Stimulated activated memory B cell treated with anti-CD40 and anti-IgM and Interleukin-4, amounts not matched to agents 10 μg/mL and 1 μg/mL and 100 μg/mL, for 72 hours (primary cell): ENCODE results near the gene STX1B.

Source experiments
- ATAC-seq: fragments of 150-1000 bp; cut with Tn5 transposase; 2 replicates; pipeline ENCODE4 v1.10.0; 2021
- H3K27ac Mint-ChIP-seq: one replicate; pipeline ENCODE4 v1.8.0; 2022; ENCODE audit warnings: mild to moderate bottlenecking, mixed read lengths
- H3K27me3 Mint-ChIP-seq: one replicate; pipeline ENCODE4 v1.8.0; 2022; ENCODE audit warnings: mixed read lengths
- H3K36me3 Mint-ChIP-seq: one replicate; pipeline ENCODE4 v1.8.0; 2022; ENCODE audit warnings: mixed read lengths
- H3K4me1 Mint-ChIP-seq: one replicate; pipeline ENCODE4 v1.8.0; 2022; ENCODE audit warnings: mixed read lengths
- H3K4me3 Mint-ChIP-seq: one replicate; pipeline ENCODE4 v1.8.0; 2022; ENCODE audit warnings: mild to moderate bottlenecking, moderate library complexity, mixed read lengths
- H3K9me3 Mint-ChIP-seq: one replicate; pipeline ENCODE4 v1.8.0; 2022; ENCODE audit warnings: mixed read lengths

The STX1B gene

DNA sequence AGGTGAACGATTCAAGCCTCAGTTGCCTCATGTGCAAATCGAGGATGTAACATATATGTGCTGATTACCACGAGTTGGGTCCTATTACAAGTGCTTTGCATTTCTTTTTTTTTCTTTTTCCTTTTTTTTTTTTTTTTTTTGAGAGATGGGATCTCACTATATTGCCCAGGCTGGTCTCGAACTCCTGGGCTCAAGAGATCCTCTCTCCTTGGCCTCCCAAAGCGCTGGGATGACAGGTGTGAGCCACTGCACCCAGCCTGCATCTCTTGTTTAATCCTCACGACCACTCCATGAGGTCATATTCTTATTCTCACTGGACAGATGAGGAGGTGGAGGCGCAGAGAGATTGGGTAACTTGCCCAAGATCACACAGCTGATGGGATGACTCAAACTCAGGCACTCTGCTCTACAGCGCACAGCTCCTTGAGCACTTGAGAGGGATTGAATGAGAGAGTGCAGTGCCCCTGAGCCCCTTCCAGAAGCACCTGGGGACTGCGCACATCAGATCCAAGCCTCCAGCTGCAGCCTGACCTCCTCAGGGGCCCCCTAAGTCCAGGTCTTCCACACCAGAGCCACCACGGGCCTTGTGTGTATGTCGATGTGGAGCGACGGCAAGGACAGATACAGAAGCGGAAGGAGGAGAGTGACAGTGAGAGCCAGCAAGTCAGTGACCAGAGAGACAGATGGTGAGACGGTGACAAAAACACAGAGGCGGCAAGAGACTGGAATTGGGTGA lies 4.9 kb downstream of the STX1B start:
- H3K4me1 Mint-ChIP-seq = no peaks in the 10 kb centered on the region
- H3K27me3 Mint-ChIP-seq = peaks cover 47% of the 10 kb centered on the region
- no peaks in the 10 kb centered on the region for H3K36me3 Mint-ChIP-seq
- no peak for ATAC-seq
- no peaks in the 10 kb centered on the region for H3K9me3 Mint-ChIP-seq
- H3K4me3 Mint-ChIP-seq = no peak overlapping the region
- H3K27ac Mint-ChIP-seq = peak overlapping the region; percentile 27

DNA sequence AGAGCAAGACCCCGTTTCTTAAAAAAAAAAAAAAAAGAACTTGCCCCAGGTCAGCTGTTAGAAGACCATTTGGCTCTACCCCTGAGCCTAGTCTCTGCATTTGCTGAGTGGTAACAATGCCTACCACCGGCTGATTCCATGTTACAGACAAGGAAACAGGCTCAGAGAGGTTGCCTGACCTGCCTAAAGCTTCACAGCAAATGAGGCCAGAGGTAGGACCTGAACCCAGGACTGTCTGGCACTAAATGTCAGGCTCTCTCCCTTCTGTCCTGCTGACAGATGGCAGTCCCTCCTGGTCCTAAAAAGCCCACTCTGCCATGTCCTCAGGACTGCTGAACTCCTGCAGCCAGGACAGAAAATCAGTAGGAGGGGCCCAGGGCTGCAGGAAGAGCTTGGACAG lies 5.8 kb downstream of the STX1B start:
- Mint-ChIP-seq H3K9me3 (no peaks in the 10 kb centered on the region), H3K4me1 (no peaks in the 10 kb centered on the region), H3K4me3 (no peak overlapping the region), H3K27me3 (peaks cover 40% of the 10 kb centered on the region), H3K27ac (no peak overlapping the region), H3K36me3 (no peaks in the 10 kb centered on the region)
- ATAC-seq = no peak

DNA sequence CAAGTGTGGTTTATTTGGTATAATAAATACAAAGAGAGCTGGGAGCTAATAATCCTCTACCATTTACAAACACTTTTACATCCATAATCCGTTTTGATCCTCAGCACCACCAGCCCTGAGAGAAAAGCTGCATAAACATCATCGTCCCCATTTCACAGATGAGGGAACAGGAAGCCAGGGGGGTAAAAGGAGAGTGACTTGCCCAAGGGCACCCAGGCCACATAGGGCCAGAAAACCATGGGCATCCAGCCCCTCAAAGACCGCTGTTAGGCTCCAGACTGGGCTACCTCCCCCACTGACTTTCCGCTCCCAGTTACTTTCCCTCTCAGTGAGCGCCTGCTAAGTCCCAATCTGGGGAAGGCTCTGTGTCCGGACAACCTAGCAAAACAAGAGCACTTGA lies 6.7 kb downstream of the STX1B start:
- peaks cover 31% of the 10 kb centered on the region for H3K27me3 Mint-ChIP-seq
- no peak overlapping the region for H3K4me3 Mint-ChIP-seq
- H3K36me3 Mint-ChIP-seq = no peaks in the 10 kb centered on the region
- ATAC-seq = no peak
- no peaks in the 10 kb centered on the region for H3K4me1 Mint-ChIP-seq
- no peaks in the 10 kb centered on the region for H3K9me3 Mint-ChIP-seq
- H3K27ac Mint-ChIP-seq = peak overlapping the region; percentile 7

DNA sequence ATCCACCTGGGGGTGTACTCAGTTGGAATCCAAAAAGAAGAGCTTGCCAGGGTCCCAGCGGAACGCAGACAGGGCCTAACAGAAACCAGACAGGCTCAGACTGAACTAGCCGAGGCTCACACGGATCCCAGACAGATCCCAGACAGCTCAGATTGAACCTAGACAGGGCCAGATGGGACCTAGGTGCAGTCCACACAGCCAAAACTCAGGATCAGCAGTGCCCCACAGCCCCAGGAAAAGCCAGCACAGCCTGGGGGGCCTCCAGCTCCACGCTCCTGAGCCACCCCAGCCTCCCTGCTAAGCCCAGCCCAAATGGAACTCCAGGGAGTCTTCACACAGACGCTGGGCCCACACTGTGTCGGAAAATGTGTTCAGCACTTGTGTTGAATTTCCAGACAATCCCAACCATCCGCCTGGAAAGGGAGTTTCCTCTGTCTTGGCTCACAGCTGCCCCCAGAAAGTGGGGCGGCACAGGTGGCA lies 7.5 kb downstream of the STX1B start:
- Mint-ChIP-seq H3K36me3 (no peaks in the 10 kb centered on the region), H3K4me3 (no peak overlapping the region), H3K9me3 (no peaks in the 10 kb centered on the region), H3K4me1 (no peaks in the 10 kb centered on the region), H3K27ac (peak overlapping the region; percentile 7), H3K27me3 (peaks cover 24% of the 10 kb centered on the region)
- no peak for ATAC-seq

DNA sequence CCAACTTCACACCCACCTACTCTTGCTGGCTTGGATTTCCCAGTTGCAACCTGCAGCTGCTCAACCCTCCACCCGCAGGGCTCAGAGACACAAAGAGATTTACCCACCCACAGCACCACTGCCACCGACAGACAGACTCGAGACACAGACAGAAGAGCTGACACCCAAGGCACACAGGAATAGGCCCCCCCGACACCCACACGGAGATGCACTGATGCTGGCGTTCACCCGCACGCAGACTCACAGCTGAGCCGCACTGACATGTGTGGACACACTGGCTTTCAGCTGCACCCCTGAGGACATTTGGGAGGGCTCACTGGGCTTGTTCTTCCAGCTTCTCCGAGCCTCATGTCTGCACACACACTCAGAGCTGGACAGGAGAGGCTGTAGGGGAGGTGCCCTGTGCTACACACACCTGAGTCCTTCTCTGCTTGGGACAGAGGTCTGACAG lies 8.2 kb downstream of the STX1B start:
- no peak overlapping the region for H3K27ac Mint-ChIP-seq
- ATAC-seq = no peak
- peaks cover 19% of the 10 kb centered on the region for H3K27me3 Mint-ChIP-seq
- H3K4me1 Mint-ChIP-seq = peaks cover 5% of the 10 kb centered on the region
- H3K4me3 Mint-ChIP-seq = no peak overlapping the region
- H3K36me3 Mint-ChIP-seq = no peaks in the 10 kb centered on the region
- no peaks in the 10 kb centered on the region for H3K9me3 Mint-ChIP-seq

DNA sequence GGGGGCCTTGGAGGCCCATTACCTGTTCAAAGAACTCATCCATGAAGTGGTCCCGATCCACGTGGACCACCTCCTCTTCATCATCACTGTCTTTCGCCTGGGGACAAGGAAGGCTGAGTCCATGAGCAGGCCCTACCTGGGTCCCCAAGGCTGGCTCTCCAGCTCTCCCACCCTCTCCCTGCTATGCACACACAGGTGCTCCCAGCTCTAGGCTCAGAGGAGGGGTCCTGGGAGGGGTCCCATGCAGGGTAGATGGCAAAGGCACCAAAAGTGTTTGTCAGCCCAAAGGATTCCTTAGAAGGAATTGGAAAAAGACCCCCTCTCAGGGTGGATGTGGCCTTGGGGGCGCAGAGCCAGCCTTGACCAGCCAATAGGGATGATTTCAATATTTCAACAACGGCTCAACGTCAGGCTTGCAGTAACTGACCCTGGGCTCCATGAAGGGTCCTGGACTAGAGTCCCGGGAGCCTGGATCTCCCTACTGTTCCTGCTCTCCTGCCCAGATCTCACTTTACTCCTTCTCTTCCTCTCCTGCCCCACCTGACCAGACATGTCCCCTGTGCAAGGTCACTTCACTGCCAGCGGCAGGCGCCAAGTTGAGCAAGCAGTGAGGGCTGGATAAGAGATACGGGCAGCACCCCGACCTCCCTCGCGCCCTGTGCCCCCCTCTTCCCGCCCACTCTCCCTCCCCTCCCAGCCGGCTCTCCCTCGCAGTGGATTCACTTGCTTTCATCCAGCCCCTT lies 8.8 kb downstream of the STX1B start:
- no peak overlapping the region for H3K27ac Mint-ChIP-seq
- no peaks in the 10 kb centered on the region for H3K9me3 Mint-ChIP-seq
- peaks cover 6% of the 10 kb centered on the region for H3K4me1 Mint-ChIP-seq
- no peak overlapping the region for H3K4me3 Mint-ChIP-seq
- H3K36me3 Mint-ChIP-seq = no peaks in the 10 kb centered on the region
- H3K27me3 Mint-ChIP-seq = peaks cover 14% of the 10 kb centered on the region
- no peak for ATAC-seq

DNA sequence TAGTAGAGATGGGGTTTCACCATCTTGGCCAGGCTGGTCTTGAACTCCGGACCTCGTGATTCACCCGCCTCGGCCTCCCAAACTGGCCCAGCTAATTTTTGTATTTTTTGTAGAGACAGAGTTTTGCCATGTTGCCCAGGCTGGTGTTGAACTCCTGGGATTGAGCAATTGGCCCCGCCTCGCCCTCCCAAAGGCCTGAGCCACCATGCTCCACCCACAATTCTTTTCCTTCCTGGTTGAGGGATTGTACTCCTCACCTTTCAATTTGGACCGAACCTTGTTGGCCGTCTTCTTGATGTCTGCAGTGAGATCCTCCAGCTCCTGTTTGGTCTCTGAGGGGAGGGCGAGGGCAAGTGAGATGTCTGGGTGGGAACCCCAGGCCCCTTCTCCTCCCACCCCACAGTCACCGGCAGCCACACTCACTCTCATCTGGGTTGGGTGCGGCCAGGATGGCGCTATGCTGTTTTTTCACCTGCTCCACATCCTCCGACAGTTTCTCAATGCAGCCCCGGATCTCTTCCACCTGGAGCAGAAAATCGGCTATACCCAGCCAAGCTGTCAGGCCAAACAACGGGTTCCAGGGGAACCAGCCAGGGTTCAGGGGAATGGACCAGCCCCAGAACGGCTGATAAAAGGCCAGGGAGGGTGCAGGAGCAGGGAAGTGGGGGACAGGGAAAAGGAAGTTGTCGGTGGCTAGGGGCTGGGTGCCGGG lies 9.6 kb downstream of the STX1B start:
- Mint-ChIP-seq H3K27me3 (peaks cover 5% of the 10 kb centered on the region), H3K4me1 (peaks cover 14% of the 10 kb centered on the region), H3K36me3 (no peaks in the 10 kb centered on the region), H3K27ac (no peak overlapping the region), H3K4me3 (no peak overlapping the region), H3K9me3 (no peaks in the 10 kb centered on the region)
- ATAC-seq = no peak

DNA sequence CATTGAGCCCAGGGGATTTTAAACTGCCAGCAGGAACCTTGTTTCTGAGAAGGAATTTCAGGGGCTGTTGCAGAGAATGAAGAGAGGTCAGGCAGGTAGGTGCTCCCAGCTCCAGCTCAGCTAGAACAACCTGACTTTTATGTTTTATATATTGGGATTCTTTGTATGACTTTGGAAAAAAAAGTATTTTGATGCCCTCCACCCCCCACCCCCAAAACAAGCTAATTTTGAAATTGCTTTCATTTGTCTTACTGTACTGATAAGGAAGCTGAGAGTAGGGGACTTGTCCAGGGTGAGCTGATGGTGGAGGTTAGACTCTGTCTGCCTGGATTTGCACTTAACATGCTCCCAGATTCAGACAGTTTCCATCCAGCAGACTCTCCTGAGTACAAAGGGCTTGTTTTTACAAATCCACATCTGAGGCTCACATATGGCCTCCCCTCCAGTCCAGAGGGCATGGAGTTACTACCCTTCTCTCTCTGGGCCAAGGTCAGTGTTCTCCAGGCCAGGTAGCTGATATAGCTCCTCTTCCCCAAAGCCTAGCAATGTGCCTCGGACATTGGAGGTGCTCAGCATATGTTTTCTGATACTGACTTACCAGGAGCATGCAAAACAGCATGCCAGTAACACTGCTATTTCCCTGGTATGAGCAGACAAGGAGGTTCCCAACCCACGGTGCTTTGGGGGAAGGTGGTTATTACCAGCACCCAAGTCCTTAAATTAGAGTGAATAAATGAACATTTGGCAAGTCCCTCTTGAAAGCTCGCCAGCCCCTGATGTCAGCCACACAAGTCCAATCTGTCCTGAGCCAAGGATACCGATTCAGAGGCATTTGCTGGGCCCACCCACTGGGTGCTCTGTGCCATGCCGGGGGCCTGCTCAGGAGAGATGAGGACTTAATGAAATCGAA lies 11.3 kb downstream of the STX1B start:
- no peak overlapping the region for H3K27ac Mint-ChIP-seq
- no peak for ATAC-seq
- no peaks in the 10 kb centered on the region for H3K9me3 Mint-ChIP-seq
- no peak overlapping the region for H3K4me3 Mint-ChIP-seq
- H3K27me3 Mint-ChIP-seq = no peaks in the 10 kb centered on the region
- no peaks in the 10 kb centered on the region for H3K36me3 Mint-ChIP-seq
- peaks cover 26% of the 10 kb centered on the region for H3K4me1 Mint-ChIP-seq

DNA sequence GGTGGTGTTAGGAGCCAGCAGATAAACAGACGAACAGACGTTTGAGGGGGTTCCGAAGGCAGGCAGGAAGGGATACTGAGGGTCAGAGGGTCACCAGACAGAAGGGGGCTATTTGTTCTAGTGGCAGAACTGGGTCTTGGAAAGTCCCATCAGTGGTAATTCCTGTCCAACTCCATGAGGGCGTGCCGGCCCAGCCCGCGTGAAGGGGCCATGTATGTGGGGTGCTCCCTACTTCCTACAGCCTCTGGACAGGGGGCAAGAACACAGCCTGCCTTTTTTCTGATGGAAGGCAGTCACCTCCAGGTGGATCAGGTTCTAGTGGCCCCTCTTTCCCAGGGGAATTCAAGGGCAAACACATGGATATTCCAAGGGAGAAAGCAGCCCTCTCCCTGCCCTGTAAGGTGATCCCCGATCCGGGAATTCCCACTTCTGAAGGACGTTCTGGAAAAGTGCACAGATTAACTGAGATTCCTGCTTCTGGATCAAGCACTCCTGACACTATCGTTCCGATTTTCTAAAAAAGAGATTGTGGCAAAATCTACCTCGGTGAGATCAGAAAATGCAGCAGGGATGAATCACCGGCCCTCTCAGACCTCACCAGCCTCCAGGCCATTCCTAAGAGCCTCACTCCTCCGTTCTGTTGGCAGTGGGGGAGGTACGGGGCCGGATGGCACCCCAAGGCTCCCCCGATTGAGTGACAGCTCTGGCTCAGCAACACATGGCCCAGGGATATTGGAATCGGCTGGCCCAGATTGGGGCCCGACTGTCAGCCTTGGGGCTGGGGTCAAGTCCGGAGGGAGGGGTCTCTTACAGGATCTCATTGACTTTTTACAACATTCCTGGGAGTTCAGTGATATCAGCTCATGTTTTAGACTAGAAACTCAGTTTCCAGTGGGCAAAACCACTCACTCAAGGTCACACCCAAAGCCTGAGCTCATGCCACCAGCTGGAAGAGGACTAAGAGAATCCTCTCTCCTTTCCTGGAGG lies 12.4 kb downstream of the STX1B start:
- Mint-ChIP-seq H3K27me3 (no peaks in the 10 kb centered on the region), H3K9me3 (no peaks in the 10 kb centered on the region), H3K36me3 (no peaks in the 10 kb centered on the region), H3K4me1 (peaks cover 26% of the 10 kb centered on the region), H3K27ac (peak overlapping the region; percentile 88), H3K4me3 (peak overlapping the region; percentile 89)
- no peak for ATAC-seq

DNA sequence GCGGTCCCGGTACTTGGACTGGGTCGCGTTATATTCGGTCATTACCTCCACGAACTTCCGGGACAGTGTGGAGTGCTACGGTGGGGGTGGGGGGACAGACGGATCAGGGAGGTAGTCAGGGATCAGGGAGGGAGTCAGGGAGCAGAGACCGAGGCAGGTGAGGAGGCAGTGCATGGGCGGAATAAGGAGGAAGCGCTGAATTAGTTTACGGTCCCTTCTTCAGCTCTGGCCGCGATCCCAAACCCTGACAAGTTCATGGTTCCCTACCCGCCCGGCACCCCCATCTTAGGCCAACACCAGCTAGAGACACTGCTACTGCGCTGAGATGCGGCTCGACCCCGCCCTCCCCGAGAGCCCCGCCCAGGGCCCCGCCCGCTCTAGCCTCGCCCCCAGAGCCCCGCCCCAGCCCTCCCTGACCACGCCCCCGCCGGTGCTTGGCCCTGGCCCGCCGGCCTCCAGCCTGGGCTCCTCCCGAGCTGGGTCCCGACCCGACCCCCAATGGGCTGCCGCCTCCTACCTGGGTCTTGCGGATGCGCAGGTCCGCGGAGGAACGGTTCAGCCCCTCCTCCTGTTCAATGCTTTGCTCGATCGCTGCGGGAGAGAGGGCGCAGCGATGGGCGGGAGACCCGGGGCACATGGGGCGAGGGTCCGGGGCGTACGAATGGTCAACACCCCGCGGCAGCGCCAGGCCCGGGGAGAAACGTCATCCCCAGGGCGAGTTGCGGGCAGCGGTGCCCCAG lies 13.3 kb downstream of the STX1B start:
- H3K9me3 Mint-ChIP-seq = no peaks in the 10 kb centered on the region
- ATAC-seq = peak; percentile 95
- no peaks in the 10 kb centered on the region for H3K27me3 Mint-ChIP-seq
- no peaks in the 10 kb centered on the region for H3K36me3 Mint-ChIP-seq
- peaks cover 26% of the 10 kb centered on the region for H3K4me1 Mint-ChIP-seq
- peak overlapping the region; percentile 89 for H3K4me3 Mint-ChIP-seq
- H3K27ac Mint-ChIP-seq = peak overlapping the region; percentile 88

DNA sequence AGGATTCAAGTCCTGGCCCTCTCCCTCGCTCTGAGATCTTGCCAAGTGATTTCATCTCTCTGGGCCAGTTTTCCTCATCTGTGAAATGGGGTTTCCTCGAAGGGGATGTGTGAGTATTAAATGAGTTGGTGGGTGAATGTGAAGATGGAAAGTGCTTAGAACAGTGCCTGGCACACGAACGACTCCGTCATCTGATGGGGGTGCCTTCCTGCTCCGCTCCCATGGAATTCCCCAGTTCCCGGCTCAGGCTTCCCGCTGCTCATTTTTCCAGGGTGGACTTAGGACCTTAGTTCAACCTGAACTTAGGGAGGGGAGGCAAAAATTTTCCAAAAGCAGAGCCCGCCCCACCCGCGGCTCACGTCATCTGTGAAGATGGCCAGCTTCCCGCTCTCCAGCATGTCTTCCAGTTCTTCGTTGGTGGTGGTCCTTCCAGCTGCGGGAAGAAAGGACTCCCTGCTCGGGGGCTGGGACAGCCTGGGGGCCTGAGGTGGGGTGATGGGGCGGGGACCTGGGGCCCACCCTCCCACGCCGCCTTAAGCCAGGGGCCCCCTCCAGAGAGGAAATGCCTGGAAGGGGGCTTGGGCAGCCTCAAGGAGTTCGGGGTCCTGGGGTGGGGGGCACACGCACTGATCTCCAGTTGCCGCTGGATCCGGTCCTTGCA lies 14.0 kb downstream of the STX1B start:
- peaks cover 26% of the 10 kb centered on the region for H3K4me1 Mint-ChIP-seq
- peak; percentile 25 for ATAC-seq
- peak overlapping the region; percentile 89 for H3K4me3 Mint-ChIP-seq
- no peaks in the 10 kb centered on the region for H3K27me3 Mint-ChIP-seq
- H3K27ac Mint-ChIP-seq = peak overlapping the region; percentile 88
- no peaks in the 10 kb centered on the region for H3K9me3 Mint-ChIP-seq
- H3K36me3 Mint-ChIP-seq = no peaks in the 10 kb centered on the region

DNA sequence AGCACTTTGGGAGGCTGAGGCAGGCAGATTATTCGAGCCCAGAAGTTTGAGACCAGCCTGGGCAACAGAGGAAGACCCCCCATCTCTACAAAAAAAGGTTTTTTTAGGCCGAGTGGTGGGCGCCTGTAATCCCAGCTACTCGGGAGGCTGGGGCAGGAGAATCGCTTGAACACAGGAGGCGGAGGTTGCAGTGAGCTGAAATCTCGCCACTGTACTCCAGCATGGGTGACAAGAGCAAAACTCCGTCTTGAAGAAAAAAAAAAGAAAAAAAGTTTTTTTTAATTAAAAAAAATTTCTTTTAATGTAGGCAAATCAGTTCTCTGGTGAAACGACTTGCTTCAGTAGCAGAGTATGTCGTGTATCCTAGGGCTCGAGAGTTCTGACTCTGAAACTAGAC lies 14.5 kb downstream of the STX1B start:
- H3K36me3 Mint-ChIP-seq = no peaks in the 10 kb centered on the region
- peak overlapping the region; percentile 88 for H3K27ac Mint-ChIP-seq
- no peak for ATAC-seq
- H3K4me1 Mint-ChIP-seq = peaks cover 26% of the 10 kb centered on the region
- peak overlapping the region; percentile 89 for H3K4me3 Mint-ChIP-seq
- H3K27me3 Mint-ChIP-seq = no peaks in the 10 kb centered on the region
- H3K9me3 Mint-ChIP-seq = no peaks in the 10 kb centered on the region
